Smooth muscle cell of the brain vasculature (primary cell): ENCODE data around the gene PRTN3.
A peak's percentile ranks its signal among the peaks of the same experiment; 100 is the strongest.
"Not testable (repeated sequence)": the region's sequence is repeated elsewhere in the genome, so short reads cannot be mapped to it uniquely, and the experiment has no call there.

Experiments
- DNase-seq: peaks from one replicate; pipeline ENCODE4 v3.0.0-alpha.2; 2012; ENCODE audit warnings: low read depth, low spot score

Gene PRTN3

GRCh38 chr19:881385-882071 lies 40.7 kb downstream of the PRTN3 start:
- no peak for DNase-seq

GRCh38 chr19:882871-883497 lies 42.2 kb downstream of the PRTN3 start:
- DNase-seq = no peak

- no peak for DNase-seq
Observed at GRCh38 chr19:883661-884211, 42.9 kb downstream of the PRTN3 start.

GRCh38 chr19:884420-885211 lies 43.8 kb downstream of the PRTN3 start:
- no peak for DNase-seq

GRCh38 chr19:885536-886224 lies 44.9 kb downstream of the PRTN3 start:
- DNase-seq = no peak

GRCh38 chr19:887072-887471 lies 46.3 kb downstream of the PRTN3 start:
- DNase-seq = no peak

GRCh38 chr19:887599-887998 lies 46.8 kb downstream of the PRTN3 start:
- no peak for DNase-seq

GRCh38 chr19:888581-889385 lies 48.0 kb downstream of the PRTN3 start:
- DNase-seq = no peak

GRCh38 chr19:889662-890295 lies 49.0 kb downstream of the PRTN3 start:
- DNase-seq = no peak

GRCh38 chr19:890831-891230 lies 50.0 kb downstream of the PRTN3 start:
- DNase-seq = no peak

- not testable (repeated sequence) for DNase-seq
Observed at GRCh38 chr19:891421-892200, 50.8 kb downstream of the PRTN3 start.

GRCh38 chr19:892243-892893 lies 51.6 kb downstream of the PRTN3 start:
- DNase-seq = no peak

GRCh38 chr19:892894-893689 lies 52.3 kb downstream of the PRTN3 start, which contains the start of the genes MED16 and RNU6-9:
MED16 (minus strand) TSS chr19:893187; CDS start chr19:891131, 2,056 bp downstream.
RNU6-9 (plus strand) TSS chr19:893484.
- DNase-seq = peak; percentile 90

- no peak for DNase-seq
Observed at GRCh38 chr19:896434-896833, 55.6 kb downstream of the PRTN3 start.

- DNase-seq = no peak
Observed at GRCh38 chr19:896999-897398, 56.2 kb downstream of the PRTN3 start.

GRCh38 chr19:897442-898039 lies 56.7 kb downstream of the PRTN3 start:
- DNase-seq = no peak
